Measurements from ENCODE around the gene HDAC5.
"Not testable (repeated sequence)": the region's sequence is repeated elsewhere in the genome, so short reads cannot be mapped to it uniquely, and the experiment has no call there.

Gene HDAC5

DNA sequence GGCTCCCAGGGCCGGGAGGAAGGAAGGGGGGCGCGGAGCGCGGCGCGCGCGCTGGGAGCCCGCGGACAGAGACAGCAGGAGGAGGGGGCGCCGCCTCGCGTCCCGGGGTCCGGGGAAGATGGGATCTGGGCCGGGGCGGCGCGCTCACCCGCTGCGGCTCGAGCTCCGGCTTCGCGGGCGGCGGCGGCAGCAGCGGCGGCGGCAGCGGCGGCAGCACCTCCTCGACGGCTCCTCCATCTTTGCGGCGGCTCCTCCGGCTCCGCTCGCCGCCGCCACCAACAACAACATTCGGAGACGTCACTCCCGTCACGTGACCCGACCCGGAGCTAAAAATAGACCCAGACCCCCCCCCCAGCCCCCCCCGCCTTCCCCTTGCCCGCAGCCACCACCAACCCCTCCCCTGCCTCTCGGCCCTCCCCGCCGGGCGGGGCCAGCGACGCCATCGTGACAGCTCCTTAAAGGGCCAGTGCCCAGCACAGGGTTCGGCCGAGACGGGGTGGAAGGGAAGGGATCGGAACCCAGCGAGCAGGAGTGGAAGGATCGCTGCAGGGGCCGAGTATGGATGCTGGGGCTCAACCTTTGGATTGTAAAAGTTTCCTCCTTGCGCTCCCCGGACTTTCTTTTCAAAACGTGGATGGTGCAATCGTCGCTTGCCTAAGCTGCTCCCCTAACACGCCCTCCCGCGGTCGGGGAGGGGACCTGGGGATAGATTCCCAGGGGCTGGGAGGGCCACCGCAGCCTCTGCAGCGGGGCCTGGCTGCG is at the start of gene HDAC5:
Gene HDAC5, minus strand, starts transcription at position 286 of the 762 bp plus-strand sequence. CDS start 6,126 bp downstream, outside the sequence.
- peak; percentile 90 for DNase-seq (ENCODE audit: low spot score)

DNA sequence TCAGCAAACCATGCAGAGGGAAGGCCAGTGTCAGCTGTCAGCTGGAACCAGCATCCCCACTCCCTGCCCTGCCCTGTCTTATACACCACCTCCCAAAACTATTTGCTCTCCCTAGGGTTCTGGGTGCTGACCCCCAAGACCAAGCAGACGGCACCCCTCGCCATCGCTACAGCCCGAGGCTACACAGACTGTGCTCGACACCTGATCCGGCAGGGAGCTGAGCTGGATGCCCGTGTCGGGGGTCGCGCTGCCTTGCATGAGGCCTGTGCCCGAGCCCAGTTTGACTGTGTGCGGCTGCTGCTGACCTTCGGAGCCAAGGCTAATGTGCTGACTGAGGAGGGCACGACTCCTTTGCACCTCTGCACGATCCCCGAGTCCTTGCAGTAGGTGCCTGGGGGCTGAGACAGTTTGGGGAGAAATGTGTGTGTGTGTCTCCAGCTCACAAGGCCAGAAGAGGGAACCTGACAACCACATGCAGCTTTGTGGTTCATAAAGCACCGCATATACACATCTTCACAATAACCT is 48.6 kb upstream of the HDAC5 start:
- no peak for DNase-seq (ENCODE audit: low spot score)

DNA sequence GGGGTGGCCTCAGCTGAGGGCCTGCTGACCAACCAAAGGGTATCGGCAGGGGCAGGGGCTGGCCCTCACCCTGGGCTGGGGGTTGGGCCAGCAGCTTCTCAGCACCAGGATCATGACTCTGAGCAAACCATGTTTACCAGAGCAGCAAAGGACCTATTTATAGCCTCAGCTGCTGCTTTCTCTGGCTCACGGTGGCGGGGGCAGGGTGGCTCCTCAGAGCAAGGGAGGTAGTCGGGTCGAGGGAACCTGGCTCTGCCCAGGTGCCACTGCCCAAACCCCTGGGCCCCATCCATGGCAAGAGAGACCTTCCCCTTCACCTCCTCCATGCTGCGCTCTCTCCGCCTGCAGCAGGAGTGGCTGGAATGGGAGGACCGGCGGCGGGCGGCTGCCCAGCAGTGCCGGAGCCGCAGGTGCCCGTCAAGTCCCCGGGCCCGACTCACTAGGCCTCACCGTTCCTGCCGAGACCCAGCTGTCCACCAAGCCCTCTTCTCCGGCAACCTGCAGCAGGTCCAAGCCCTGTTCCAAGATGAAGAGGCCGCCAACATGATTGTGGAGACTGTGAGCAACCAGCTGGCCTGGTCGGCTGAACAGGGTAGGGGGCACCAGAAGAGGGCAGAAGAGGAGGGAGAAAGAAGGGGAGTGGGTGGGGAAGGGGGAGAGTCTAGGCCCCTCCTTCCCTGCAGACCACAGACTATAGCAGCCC is 47.2 kb upstream of the HDAC5 start, which contains the start of gene ASB16:
Gene ASB16, plus strand, starts transcription at position 206 of the 703 bp plus-strand sequence. Its CDS starts 86 bp downstream, at position 292.
- DNase-seq (ENCODE audit: low spot score) = no peak

GRCh38 chr17:44170135-44170498 is 46.7 kb upstream of the HDAC5 start:
- no peak for DNase-seq (ENCODE audit: low spot score)

DNA sequence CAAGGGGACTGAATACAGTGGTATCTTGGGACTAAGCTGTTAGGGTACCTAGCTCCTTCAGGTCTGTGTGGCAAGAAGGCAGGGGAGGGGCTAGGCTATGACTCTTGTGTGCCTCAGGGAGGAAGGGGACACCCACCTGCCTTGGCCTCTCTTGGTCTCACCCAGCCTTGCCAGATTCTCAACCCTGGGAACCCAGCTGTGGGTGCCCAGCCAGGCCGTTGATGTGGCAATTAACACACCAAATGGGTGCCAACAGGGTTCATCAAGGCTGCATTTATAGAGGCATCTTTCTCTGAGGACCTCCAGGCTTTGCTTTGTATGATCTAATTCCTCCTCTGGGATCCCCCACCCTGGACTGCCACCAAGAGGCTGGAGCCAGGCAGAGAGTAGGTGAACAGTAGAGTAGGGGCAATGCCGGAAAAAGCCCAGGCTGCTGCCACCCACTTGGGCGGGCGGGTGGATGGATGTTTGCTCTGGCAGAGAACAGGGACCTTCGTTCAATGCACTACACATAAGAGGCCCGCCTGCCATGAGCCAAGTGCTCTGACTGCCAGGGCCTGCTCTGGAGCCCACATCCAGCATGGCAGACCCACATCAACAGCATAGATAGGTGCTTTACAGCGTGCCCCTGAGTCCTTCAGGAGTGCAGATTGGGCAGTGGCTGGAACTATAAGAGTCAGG is 43.9 kb upstream of the HDAC5 start:
- DNase-seq (ENCODE audit: low spot score) = no peak

DNA sequence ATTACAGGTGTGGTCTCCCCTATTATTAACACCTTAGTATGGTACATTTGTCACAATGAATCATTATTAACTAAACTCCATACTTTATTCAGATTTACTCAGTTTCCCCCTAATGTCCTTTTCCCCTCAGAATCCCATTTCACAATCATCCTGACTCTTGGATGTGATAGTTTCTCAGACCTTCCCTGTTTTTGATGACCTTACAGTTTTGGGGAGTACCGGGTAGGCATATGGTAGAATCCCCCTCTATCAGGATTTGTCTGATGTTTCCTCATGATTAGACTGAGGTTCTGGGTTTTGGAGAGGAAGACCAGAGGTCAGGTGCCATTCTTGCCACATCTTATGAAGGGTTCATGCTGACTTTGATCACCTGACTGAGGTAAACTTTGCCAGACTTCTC is 41.0 kb upstream of the HDAC5 start:
- DNase-seq (ENCODE audit: low spot score) = no peak

GRCh38 chr17:44159519-44160210 is 36.2 kb upstream of the HDAC5 start:
- no peak for DNase-seq (ENCODE audit: low spot score)

- DNase-seq (ENCODE audit: low spot score) = no peak
Measured at GRCh38 chr17:44155488-44155887, 32.0 kb upstream of the HDAC5 start.

DNA sequence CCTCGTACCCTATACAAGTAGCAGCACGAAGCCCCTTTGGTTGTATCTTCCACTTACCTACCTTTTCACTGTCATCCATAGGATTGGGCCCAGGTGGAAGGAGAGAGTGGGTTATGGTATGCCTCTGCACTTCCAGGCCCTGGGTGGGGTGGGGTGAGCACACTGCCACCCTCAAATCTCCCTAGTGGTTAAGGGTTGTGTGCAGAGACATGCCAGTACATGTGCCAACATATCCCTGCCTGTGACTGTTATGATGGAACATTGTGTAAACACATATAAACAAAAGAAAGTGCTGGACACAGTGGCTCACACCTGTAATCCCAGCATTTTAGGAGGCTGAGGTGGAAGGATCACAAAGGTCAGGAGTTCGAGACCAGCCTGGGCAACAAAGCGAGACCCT is 29.4 kb upstream of the HDAC5 start:
- DNase-seq (ENCODE audit: low spot score) = no peak

DNA sequence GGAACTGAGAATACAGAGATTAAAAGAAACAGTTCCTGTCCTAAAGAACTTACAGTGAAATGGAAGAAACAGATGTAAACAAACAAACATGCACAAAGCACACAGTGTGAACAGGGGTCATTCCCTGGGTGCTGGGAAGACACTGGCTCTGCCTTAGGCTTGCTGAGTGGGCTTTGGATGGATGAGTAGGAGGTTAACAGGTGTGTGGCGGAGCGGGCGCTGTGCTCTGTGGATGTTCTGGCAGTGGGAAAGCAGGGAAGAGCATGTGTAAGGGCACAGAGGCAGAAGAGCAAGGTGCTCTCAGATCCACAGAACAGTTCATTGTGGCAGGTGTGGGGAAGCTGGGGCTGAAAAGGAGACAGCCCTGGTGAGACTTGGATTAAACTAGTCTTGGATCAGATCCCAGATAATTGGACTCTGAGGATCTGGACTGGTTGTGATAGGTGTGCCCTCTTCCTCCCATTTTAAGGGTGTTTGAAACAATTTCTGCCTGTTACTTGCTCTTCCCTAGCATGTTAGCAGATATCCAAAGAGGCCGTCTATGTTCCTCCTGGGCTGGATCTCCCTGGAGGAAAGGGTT is 26.4 kb upstream of the HDAC5 start:
- no peak for DNase-seq (ENCODE audit: low spot score)

GRCh38 chr17:44149066-44149465 is 25.6 kb upstream of the HDAC5 start:
- DNase-seq (ENCODE audit: low spot score) = not testable (repeated sequence)

- no peak for DNase-seq (ENCODE audit: low spot score)
Measured at GRCh38 chr17:44147812-44148211, 24.4 kb upstream of the HDAC5 start.

DNA sequence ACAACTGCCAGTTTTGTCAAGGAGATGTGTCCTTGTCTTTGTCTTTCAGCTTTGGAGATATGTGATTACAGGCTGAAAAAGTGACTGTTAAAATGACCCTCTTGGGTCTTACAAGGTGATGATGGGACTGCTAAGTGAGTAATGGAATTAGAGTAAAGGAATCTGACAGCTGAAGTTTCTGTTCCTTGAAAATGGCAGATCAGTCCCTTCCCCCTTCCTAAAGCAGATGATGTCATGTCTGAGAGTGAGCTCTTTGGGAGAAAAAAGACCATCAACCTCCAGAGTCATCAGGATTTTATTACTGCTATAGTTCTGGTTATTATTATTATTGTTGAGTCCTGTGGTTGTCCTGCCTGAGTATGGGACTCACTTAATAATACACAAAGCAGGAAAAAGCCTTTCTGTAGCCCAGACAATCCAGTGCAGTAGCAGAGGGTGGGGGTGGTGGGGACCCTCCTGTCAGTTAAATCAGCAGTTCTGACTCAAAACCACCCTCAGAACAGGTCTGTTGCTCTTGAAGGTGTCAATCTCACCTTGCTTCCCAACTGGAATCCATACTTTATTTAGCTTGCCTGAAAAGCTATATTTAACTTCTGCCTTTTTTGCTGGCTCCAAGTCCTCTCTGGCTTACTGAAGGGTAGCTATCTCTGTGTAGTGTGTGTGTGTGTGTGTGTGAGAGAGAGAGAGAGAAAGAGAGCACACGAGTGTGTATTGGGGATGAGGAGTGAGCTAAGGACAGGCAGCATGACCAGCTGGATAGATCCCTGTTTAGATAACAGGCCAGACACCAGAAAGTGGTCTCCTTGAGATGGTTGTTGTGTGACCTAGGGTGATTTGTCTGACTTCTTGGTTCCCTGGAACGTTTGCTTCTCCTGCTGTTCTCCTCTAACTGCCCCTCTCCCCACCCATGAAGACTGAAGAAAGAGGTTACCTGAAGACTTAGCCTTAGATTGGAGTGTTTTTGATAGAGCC is 23.2 kb upstream of the HDAC5 start:
- no peak for DNase-seq (ENCODE audit: low spot score)

DNA sequence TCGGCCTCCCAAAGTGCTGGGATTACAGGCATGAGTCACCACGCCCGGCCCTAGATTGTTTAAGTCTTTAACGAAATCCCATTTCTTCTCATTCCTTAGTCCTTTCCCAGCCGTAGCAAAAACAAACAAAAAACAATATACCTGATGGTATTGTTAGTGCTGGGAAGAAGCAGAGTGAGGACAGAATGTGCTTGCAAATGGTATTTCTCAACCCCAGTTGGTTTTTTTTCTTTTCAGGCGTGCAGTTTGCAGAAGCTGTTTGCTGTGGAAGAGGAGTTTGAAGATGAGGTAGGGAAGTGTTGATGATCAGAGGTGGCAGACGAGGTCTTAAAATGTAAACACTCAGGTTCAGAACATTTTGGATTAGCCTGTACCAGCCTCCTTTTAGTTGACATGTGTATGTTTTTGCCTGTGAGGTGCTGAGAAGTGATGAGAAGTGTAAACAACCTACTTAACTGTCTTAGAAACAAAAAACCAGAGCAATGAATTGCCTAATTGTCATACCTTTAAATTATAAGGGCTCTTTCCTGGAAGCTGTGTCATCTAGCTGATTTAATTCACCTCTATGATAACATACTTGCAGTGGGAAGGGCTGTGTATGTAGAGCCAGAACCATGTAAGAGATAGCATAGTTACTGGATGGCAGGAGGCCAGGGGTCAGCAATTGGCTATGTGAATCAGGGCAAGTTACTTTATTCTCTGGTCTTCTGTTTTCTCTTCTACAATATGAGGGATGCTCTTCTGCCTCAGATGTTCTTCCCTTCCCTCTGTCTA is 21.7 kb upstream of the HDAC5 start:
- no peak for DNase-seq (ENCODE audit: low spot score)

- not testable (repeated sequence) for DNase-seq (ENCODE audit: low spot score)
Measured at GRCh38 chr17:44143921-44144320, 20.5 kb upstream of the HDAC5 start.

DNA sequence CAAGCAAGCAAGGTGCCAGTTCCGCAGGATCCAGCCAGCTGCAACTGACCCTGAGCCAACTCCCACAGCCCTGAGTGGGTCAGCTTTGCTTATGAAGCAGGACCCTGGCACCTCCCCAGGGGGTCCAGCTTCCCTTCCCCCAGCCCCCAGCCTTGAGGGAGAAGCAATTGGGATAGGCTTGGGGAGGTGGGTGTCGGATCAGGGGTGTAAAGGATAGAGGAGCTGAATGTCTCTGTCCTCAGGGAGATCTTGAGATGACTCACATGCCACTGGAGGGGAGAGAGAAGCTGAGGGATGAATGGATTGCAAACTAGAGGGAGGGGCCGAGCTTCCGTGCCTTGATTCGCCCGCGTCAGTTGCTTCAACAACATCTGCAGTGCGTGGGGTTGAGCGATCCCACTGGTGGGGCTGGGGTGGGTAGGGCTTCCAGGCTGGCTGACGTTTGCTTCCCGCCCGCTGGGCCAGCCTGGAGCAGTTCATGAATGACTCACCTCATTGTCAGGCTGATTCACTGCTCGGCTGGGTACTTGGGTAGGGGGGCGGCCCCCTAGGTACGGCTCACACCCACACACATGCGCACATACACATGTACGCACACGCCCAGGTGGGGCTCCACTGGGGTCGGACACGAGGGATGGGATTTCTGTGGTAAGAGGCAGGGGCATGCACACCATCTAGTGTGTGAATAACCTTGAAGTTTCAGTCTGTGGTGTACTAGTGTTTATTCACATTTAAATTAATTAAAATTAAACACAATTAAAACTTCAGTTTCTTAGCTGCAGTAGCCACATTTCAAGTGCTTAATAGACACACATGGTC is 14.7 kb upstream of the HDAC5 start:
- peak; percentile 93 for DNase-seq (ENCODE audit: low spot score)

DNA sequence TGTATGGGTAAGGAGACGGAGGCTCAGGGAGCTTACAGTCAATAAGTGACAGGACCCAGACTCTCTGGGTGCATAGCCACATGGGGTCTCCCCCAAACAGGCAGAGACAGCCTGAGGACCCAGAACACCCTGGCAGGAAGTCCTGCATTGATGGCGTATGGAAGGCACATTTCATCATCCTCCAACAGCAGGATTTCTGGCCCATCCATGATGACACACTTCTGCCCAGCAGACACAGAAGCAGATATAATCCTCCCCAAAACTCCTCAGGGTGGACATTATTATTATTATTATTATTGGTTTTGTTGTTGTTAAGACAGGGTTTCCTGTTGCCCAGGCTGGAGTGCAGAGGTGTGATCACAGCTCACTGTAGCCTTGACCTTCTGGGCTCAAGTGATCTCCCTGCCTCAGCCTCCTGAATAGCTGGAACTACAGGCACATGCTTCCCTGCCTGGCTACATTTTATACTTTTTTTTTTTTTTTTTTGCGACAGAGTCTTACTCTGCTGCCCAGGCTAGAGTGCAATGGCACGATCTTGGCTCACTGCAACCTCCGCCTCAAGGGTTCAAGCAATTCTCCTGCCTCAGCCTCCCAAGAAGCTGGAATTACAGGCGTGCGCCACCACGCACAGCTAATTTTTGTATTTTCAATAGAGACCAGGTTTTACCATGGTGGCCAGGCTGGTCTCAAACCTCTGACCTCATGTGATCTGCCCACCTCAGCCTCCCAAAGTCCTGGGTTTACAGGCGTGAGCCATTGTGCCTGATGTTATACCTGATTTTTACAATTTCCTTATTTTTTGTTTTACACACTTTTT is 11.5 kb upstream of the HDAC5 start:
- no peak for DNase-seq (ENCODE audit: low spot score)

DNA sequence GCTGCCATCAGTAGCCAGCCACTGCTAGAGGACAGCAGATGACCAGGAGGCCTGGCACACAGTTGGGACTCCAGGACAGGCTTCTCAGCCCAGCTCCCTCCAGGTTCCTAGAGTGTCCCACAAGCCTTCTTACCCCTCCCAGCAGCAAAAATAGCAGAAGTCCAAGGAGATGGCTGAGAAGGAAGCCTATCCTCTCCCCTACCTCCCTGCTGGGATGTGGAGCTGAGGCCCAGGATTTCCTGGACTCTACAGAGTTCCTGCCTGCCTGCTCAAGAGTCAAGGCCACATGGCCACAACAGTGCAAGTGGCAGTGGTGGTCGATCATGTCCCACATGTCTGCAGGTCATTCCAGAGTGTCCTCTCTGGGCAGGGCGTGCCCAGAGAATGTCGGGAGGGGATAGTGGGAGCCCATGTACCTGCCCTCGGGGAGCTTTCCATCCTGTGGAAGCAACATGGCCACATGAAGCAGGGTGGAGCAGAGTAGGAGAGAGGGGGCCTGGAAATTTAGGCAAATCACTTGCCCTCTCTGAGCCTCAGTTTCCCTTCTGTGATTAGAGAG is 10.6 kb upstream of the HDAC5 start:
- DNase-seq (ENCODE audit: low spot score) = no peak
